ENCODE measurements around the gene FEM1C.

- TF ChIP-seq CTCF (conservative IDR thresholded peaks at IDR 0.05) (no peak), ZFX (IDR thresholded peaks at IDR 0.05) (no peak)
Measured at GRCh38 chr5:115516372-115516771, 28.2 kb downstream of the FEM1C start.

Data from C4-2B (cell line).